Small intestine (tissue), 7 donors: ENCODE measurements around the gene PIGQ. TPM values are rescaled to one million over a fixed set of nuclear protein-coding genes. Genes with fewer than 3 reads are reported as not detected.
A peak's percentile ranks its signal among the peaks of the same experiment; 100 is the strongest.

Experiments
- DNase-seq, 2 donors: peaks; one replicate each; pipeline versions ENCODE4 v3.0.0 to v3.0.0-alpha.2; 2013
- FAIRE-seq: peaks from 2 replicates; lab custom pipeline; 2012; peaks lifted over from hg19 to GRCh38; lab: Jason Lieb, UNC
- H3K27ac ChIP-seq, 3 donors: one replicate each; pipeline ENCODE4 v1.5.1; 2013; ENCODE audit warnings: low read length in 2 of 3, mild to moderate bottlenecking in 2 of 3, control low read depth in 1 of 3, inconsistent platforms in 1 of 3, low read depth in 1 of 3, moderate library complexity in 1 of 3
- H3K27me3 ChIP-seq, 3 donors: one replicate each; pipeline ENCODE4 v1.6.1; 2013; ENCODE audit warnings: low read length in 3 of 3, inconsistent platforms in 1 of 3; ENCODE audit not compliant: control insufficient read depth in 3 of 3, insufficient read depth in 3 of 3
- H3K36me3 ChIP-seq, 3 donors: one replicate each; pipeline ENCODE4 v1.6.1; 2013; ENCODE audit warnings: low read length in 3 of 3, inconsistent platforms in 1 of 3, low read depth in 1 of 3, mild to moderate bottlenecking in 1 of 3, moderate library complexity in 1 of 3; ENCODE audit not compliant: control insufficient read depth in 3 of 3, insufficient read depth in 2 of 3
- H3K4me1 ChIP-seq, 3 donors: one replicate each; pipeline ENCODE4 v1.6.1; 2013; ENCODE audit warnings: low read length in 2 of 3, inconsistent platforms in 1 of 3, low read depth in 1 of 3, mild to moderate bottlenecking in 1 of 3, moderate library complexity in 1 of 3; ENCODE audit not compliant: control insufficient read depth in 3 of 3, insufficient read depth in 2 of 3
- H3K4me3 ChIP-seq, 3 donors: one replicate each; pipeline ENCODE4 v1.5.1; 2013; ENCODE audit warnings: low read length in 3 of 3, control low read depth in 1 of 3, inconsistent platforms in 1 of 3, low read depth in 1 of 3, mild to moderate bottlenecking in 1 of 3, moderate library complexity in 1 of 3
- H3K9me3 ChIP-seq, 2 donors: one replicate each; pipeline ENCODE4 v1.6.1; 2013; ENCODE audit warnings: low read depth in 1 of 2, low read length in 1 of 2; ENCODE audit not compliant: control insufficient read depth in 2 of 2, insufficient read depth in 1 of 2
- whole genome bisulfite sequencing, 3 donors: extraction: QIAGEN DNeasy Blood & Tissue Kit; methylation state at CpG; one replicate each; pipeline ENCODE4 v1.1.7; 2013; 5-methylcytosine and 5-hydroxymethylcytosine counted together
- polyA plus RNA-seq, 4 donors: library from polyadenylated mRNA; stranded (reverse) in 3 of 4; unstranded in 1 of 4; fragments of 200-250 nt in 3 of 4; fragments of 120-200 nt in 1 of 4; gene quantifications; one replicate each; pipeline versions ENCODE4 v1.2.1 to v1.2.3, GENCODE V29; 2013
- donor health status: healthy with polysubstance abuse.
- donor health status: control.
- donor health status: control.
- donor health status: Bipolar disorder and iron deficiency.
- donor health status: healthy.

Gene PIGQ
- polyA plus RNA-seq, 4 donors: 21.3 to 43.5 (median 28.0) TPM

DNA sequence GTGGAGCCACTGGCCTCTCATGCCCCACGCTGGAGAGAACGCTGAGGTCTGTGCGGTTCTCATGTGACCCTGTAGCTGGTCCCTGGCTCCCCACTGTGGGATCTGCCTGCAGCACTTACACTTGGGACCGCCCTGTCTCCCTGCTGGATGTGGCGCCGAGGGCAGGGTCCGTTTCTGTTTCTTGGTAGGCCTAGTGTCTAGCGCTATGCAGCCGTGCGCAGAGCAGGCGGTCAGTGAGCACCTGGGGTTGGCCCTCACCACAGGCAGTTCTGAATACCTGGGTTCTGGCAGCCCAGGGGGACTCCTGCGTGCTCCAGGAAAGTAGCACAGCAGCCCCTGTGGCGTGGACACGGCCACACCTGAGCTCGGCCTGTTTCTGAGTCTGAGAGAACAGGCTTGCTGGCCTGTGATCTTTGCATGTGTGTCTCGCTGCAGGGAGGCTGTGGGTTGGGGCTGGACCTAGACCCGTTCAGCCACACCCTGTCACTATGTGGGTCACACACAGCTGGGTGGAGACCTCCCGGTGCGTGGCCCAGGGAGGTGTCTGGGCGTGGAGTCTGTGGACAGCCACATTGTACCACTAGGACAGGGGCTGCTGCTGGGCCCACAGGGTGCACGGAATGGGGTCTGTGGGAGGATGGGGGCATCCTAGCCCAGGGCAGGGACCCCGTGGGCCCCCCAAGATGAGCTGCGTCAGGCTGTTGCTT is 39.5 kb upstream of the PIGQ start:
- WGBS, 3 donors: 31 to 69% (median 43%) methylated on average over 22 to 23 of the region's 23 CpGs
- Histone ChIP-seq H3K36me3 (peaks cover 0 to 43% (median 0%) of the 10 kb centered on the region in 3 donors), H3K4me3 (peak overlapping the region in 1 of 3 donors; percentile 93), H3K27me3 (no peaks in the 10 kb centered on the region), H3K9me3 (no peaks in the 10 kb centered on the region), H3K27ac (peak overlapping the region; percentile 93 to 99 (median 95)), H3K4me1 (peaks cover 11 to 56% (median 13%) of the 10 kb centered on the region in 3 donors)
- no peak for FAIRE-seq
- peak; percentile 56 to 86 for DNase-seq

DNA sequence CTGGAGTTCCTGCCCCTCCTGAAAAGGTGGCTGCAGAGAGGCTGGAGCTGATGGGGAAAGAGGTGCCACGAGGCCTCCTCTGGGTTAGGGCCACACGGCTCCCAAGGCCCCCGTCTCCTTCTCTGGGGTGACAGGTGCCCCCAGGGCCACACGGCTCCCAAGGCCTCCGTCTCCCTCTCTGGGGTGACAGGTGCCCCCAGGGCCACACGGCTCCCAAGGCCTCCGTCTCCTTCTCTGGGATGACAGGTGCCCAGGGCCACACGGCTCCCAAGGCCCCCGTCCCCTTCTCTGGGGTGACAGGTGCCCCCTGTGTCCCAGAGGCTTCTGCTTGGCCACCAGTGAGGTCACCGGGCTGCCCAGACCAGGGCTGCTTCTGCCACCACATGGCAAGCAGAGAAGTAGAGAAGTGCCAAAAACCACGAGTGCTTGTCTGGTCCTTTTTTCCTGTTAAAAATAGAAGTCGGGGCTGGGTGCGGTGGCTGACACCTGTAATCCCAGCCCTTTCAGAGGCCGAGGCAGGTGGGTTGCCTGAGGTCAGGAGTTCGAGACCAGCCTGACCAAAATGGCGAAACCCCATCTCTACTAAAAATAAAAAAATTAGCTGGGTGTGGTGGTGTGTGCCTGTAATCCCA is 38.2 kb upstream of the PIGQ start:
- Histone ChIP-seq H3K36me3 (peaks cover 0 to 55% (median 0%) of the 10 kb centered on the region in 3 donors), H3K4me1 (peaks cover 5 to 53% (median 13%) of the 10 kb centered on the region in 3 donors), H3K4me3 (no peak overlapping the region), H3K9me3 (no peaks in the 10 kb centered on the region), H3K27me3 (no peaks in the 10 kb centered on the region), H3K27ac (no peak overlapping the region)
- DNase-seq (no peak), FAIRE-seq (no peak)
- WGBS, 3 donors: 79 to 91% (median 90%) methylated on average over 15 to 16 of the region's 16 CpGs

DNA sequence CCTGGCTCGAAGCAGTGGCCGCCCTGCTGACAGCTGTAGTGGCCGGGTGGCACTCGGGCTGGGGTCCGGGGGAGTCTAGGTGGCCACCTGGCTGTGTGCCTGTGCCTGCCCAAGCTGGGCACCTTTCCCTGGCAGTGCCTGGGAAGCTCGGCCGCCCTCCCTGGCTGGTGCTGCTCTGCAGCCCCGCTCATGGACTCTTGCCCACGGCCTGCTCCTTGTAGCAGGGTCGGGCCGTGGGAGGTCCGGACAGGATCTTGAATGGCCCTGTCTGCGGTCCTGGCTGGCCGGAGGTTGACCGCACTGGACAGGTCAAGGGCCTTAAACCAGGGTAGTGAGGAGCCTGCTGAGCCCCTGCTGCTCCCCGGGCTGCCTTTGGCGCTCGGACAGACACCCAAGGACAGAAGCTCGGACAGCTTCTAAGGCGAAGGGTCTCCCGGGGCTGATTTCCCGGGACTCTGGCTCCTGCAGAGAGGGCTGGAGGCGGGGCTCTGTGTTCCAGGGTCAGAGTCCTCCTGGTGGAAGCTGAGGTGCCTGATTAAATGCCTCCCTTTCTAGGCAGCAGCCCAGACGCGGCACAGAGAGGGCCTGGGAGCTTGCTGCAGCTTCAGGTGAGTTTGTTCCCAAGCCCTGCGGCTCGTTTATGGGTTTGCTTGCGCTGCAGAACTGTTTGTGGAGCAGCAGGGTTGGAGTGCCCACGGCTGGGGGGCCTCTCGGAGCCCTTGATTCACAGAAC is 36.2 kb upstream of the PIGQ start:
- Histone ChIP-seq H3K27me3 (no peaks in the 10 kb centered on the region), H3K4me3 (peak overlapping the region; percentile 26 to 69 (median 50)), H3K27ac (peak overlapping the region; percentile 93 to 99 (median 95)), H3K9me3 (no peaks in the 10 kb centered on the region), H3K36me3 (peaks cover 0 to 74% (median 6%) of the 10 kb centered on the region in 3 donors), H3K4me1 (peaks cover 5 to 51% (median 13%) of the 10 kb centered on the region in 3 donors)
- FAIRE-seq: no peak
- DNase-seq: peak; percentile 89 to 91
- 20 to 67% (median 28%) methylated on average over 29 to 30 of the region's 30 CpGs for WGBS, 3 donors

DNA sequence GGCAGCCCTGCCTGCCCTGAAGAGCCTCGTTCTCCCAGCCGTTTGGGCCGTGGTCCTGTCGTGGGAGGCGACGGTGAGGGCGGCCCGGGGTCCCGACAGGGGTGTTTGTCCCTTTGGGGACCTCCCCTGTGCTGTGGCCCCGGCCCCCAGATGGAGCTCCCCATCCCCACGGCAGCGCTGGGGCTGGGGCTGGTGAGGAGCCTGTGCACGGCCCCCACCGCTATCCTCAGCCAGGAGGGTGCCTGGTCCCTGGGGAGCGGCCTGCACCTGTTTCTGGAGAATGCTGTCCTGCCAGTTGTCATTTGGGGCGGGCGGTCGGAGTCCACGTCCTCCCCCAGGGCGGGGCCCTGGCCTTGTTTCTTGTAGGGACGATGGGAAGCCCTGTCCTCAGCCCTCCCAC is 35.6 kb upstream of the PIGQ start:
- DNase-seq (peak; percentile 89 to 92), FAIRE-seq (no peak)
- H3K27me3 ChIP-seq: no peaks in the 10 kb centered on the region
- H3K9me3 ChIP-seq: no peaks in the 10 kb centered on the region
- H3K36me3 ChIP-seq: peaks cover 0 to 79% (median 6%) of the 10 kb centered on the region in 3 donors
- H3K4me1 ChIP-seq: peaks cover 5 to 48% (median 10%) of the 10 kb centered on the region in 3 donors
- H3K4me3 ChIP-seq: peak overlapping the region; percentile 26 to 69 (median 50)
- peak overlapping the region; percentile 93 to 99 (median 95) for H3K27ac ChIP-seq
- WGBS, 3 donors: 15 to 65% (median 32%) methylated on average over 20 to 21 of the region's 21 CpGs

DNA sequence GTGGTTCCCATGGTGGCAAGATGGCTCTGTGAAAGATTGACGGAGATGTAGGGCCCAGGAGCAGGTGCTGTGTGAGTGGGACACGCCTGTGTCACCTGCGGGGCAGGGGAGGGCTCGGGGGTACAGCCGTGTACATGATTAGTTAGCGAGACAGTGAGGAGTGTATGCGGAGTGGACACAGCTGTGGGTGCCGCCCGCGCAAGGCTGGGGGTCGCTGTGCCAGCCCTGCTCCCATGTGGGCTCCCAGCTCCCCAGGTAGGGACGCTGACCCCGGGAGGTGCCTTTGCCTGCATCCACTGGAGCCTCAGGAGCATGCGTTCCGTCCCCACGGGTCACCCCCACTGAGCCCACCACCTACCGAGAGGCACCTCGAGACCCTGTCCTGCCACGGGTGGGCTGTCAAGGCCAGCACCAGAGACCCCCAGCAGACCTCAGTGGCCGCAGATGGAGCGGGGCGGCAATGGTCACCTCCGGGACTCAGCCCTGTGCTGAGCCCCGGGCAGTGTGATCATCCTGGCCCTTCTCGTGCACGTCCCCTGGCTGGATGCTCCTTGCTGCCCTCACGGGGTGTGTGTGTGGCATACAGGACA is 34.8 kb upstream of the PIGQ start:
- Histone ChIP-seq H3K27ac (peak overlapping the region; percentile 93 to 99 (median 95)), H3K9me3 (no peaks in the 10 kb centered on the region), H3K36me3 (peaks cover 0 to 79% (median 8%) of the 10 kb centered on the region in 3 donors), H3K4me3 (peak overlapping the region in 2 of 3 donors; percentile 50 to 69), H3K4me1 (peaks cover 3 to 39% (median 3%) of the 10 kb centered on the region in 3 donors), H3K27me3 (no peaks in the 10 kb centered on the region)
- DNase-seq (no peak), FAIRE-seq (no peak)
- 23 to 79% (median 43%) methylated on average over 27 of the region's 27 CpGs for WGBS, 3 donors

DNA sequence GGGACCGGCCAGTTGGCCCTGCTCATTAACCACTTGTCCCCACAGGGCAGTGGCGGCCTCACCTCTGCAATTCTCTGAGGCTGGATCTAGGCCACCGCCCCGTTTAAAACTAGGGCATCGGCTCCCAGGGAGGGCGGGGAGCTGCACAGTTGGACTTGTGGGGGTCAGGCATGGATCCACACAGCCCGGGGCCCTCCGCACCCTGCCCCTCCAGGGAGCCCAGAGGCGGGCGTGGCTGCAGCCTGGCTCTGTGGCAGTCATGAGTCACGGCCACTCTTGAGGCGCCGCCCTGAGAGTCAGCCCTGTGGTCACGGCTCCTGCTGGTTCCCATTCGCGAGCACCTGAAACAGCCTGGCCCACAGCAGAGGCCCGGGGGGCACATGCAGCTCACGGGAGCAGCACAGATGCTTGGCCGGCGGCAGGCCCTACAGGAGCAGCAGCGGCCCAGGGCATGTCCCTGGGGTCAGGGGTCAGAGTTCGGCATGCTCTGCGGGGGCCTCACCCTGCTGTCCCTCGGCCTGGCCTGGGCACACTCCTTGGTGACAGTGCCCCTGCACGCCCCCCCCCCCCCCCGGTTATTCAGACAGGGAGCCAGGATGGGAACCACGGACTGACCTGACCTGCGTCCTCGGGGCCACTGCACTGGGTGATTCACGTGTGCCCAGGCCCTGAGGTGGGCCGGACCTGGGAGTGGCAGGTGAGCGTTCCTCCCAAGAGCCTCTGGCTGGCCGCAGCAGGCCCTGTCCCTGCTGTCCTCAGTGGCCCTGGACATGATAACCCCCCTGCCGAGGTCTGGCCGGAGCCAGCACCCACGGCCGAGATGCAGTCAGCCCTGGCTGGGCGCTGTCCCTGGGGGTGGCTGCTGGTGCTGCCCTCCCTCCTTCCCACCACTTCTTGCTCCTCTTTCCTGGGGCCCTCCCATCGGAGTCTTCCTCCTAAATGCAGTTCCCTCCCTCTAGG is 34.0 kb upstream of the PIGQ start:
- Histone ChIP-seq H3K4me1 (peaks cover 0 to 32% (median 0%) of the 10 kb centered on the region in 3 donors), H3K9me3 (no peaks in the 10 kb centered on the region), H3K4me3 (peak overlapping the region in 2 of 3 donors; percentile 50 to 69), H3K27me3 (no peaks in the 10 kb centered on the region), H3K27ac (peak overlapping the region; percentile 93 to 99 (median 95)), H3K36me3 (peaks cover 2 to 79% (median 8%) of the 10 kb centered on the region in 3 donors)
- 33 to 72% (median 62%) methylated on average over 28 to 39 of the region's 39 CpGs for WGBS, 3 donors
- no peak for FAIRE-seq
- DNase-seq: peak; percentile 93 to 94

DNA sequence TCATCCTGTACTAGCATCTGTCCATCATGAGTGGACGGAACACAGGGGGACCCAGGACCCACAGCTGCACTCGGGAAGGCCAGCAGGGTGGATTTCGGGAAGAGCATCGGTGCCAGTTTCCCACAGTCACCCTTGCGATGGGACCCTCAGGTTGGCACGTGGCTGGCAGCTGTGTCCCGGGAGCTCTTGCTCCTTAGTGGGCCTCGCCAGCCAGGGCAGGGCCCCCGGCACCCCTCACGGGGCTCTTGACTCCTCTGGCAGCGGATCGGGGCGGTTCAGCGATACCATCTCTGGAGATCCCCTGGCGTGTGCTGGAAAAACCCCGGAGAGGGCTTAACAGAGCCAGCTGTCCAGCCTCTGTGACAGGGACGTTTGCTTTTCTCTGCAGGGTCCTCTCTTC is 33.0 kb upstream of the PIGQ start:
- Histone ChIP-seq H3K9me3 (no peaks in the 10 kb centered on the region), H3K27me3 (no peaks in the 10 kb centered on the region), H3K4me1 (peaks cover 0 to 26% (median 0%) of the 10 kb centered on the region in 3 donors), H3K27ac (peak overlapping the region in 1 of 3 donors; percentile 93), H3K4me3 (no peak overlapping the region), H3K36me3 (peaks cover 2 to 79% (median 8%) of the 10 kb centered on the region in 3 donors)
- 91 to 94% (median 91%) methylated on average over 17 of the region's 17 CpGs for WGBS, 3 donors
- DNase-seq (no peak), FAIRE-seq (no peak)
